CD4-positive, alpha-beta T cell (primary cell): ENCODE results near the gene KCNJ5. TPM values are rescaled to one million over a fixed set of nuclear protein-coding genes. Genes with fewer than 3 reads are reported as not detected.

Source experiments
- ATAC-seq: fragments of 200-7000 bp; cut with Tn5 transposase; one replicate; pipeline ENCODE4 v1.10.0; 2022; ENCODE audit warnings: mild to moderate bottlenecking; ENCODE audit not compliant: poor library complexity
- CTCF ChIA-PET: fragments of 350-600 bp; sonication (Branson Sonifier 250); formaldehyde crosslinking; loops from one replicate; lab custom pipeline; 2021; ENCODE audit warnings: antibody characterized with exemption, inconsistent platforms; lab: Charles Lee
- POLR2A ChIA-PET: fragments of 350-600 bp; sonication (Branson Sonifier 250); formaldehyde crosslinking; loops from one replicate; lab custom pipeline; 2021; ENCODE audit warnings: antibody characterized with exemption, inconsistent platforms; lab: Charles Lee
- DNase-seq, 14 experiments: peaks; one replicate each; pipeline ENCODE4 v3.0.0-alpha.2; 2013 to 2020; ENCODE audit warnings: mixed read lengths in 2 of 14
- H3K27ac ChIP-seq, 2 donors: one replicate each; pipeline versions ENCODE4 v1.5.1 to v1.7.0; 2013; ENCODE audit warnings: low read length in 2 of 2, low read depth in 1 of 2, mild to moderate bottlenecking in 1 of 2
- H3K27me3 ChIP-seq, 2 experiments: 1 replicate in 1 of 2; 2 replicates in 1 of 2; pipeline versions ENCODE4 v1.6.1 to v1.7.0; 2013; ENCODE audit warnings: low read length in 2 of 2, control low read depth in 1 of 2, mild to moderate bottlenecking in 1 of 2, moderate library complexity in 1 of 2; ENCODE audit not compliant: insufficient read depth in 2 of 2, control insufficient read depth in 1 of 2
- H3K36me3 ChIP-seq: one replicate; pipeline ENCODE4 v1.6.1; 2013; ENCODE audit warnings: low read length, control low read depth; ENCODE audit not compliant: insufficient read depth
- H3K4me1 ChIP-seq: one replicate; pipeline ENCODE4 v1.6.1; 2013; ENCODE audit warnings: low read length, control low read depth; ENCODE audit not compliant: insufficient read depth
- H3K4me3 ChIP-seq: one replicate; pipeline ENCODE4 v1.5.1; 2013; ENCODE audit warnings: mild to moderate bottlenecking, low read length, moderate library complexity
- H3K9me3 ChIP-seq, 2 experiments: 1 replicate in 1 of 2; 2 replicates in 1 of 2; pipeline versions ENCODE4 v1.6.1 to v1.7.0; 2013; ENCODE audit warnings: low read length in 2 of 2, mild to moderate bottlenecking in 2 of 2, control low read depth in 1 of 2, moderate library complexity in 1 of 2; ENCODE audit not compliant: control insufficient read depth in 1 of 2, insufficient read depth in 1 of 2
- H3K27ac Mint-ChIP-seq: one replicate; pipeline ENCODE4 v1.8.0; 2020; ENCODE audit warnings: mixed read lengths
- H3K27me3 Mint-ChIP-seq: one replicate; pipeline ENCODE4 v1.8.0; 2021; ENCODE audit warnings: mixed read lengths
- H3K36me3 Mint-ChIP-seq: one replicate; pipeline ENCODE4 v1.8.0; 2021; ENCODE audit warnings: low read depth, mixed read lengths
- H3K4me1 Mint-ChIP-seq: one replicate; pipeline ENCODE4 v1.8.0; 2021; ENCODE audit warnings: low read depth, mixed read lengths
- H3K4me3 Mint-ChIP-seq: one replicate; pipeline ENCODE4 v1.8.0; 2020; ENCODE audit warnings: mild to moderate bottlenecking, mixed read lengths
- H3K9me3 Mint-ChIP-seq: one replicate; pipeline ENCODE4 v1.8.0; 2020; ENCODE audit warnings: mixed read lengths
- CTCF ChIP-seq: fragments of 200-600 bp; IDR thresholded peaks from one replicate; pipeline ENCODE4 v1.8.0; 2022; ENCODE audit warnings: antibody characterized with exemption, mild to moderate bottlenecking
- intact Hi-C, 2 experiments: fragments of 100-400 bp; cut with DNase I in 1 of 2; cut with micrococcal nuclease in 1 of 2; formaldehyde crosslinking; loops; one replicate each; pipeline versions ENCODE4 v1.15.1 to v1.9.0; 2023 to 2025; cut with DNase I, micrococcal nuclease
- total RNA-seq, 174 experiments: library from RNA in 2 of 174; stranded (reverse) in 2 of 174; gene quantifications; one replicate each; pipeline ENCODE4 v1.2.3 and lab custom pipeline; 2021 to 2026

KCNJ5 gene
- total RNA-seq, 2 experiments from 2014 or later: 0.05 TPM; not detected in 1

GRCh38 chr11:128852327-128853023 lies 38.7 kb upstream of the KCNJ5 start:
- H3K9me3 ChIP-seq: no peaks in the 10 kb centered on the region
- peaks cover 10% of the 10 kb centered on the region for H3K4me1 Mint-ChIP-seq
- no peak for TF ChIP-seq CTCF
- ChIA-PET POLR2A (interaction anchor here (1.0 kb wide), 1 partner anchor 680 kb away, joined by 4 read pairs; no protein-coding TSS in a partner anchor), CTCF (no interaction called here)
- no peak overlapping the region for H3K27ac Mint-ChIP-seq
- H3K9me3 Mint-ChIP-seq: no peaks in the 10 kb centered on the region
- H3K36me3 ChIP-seq: no peaks in the 10 kb centered on the region
- no peak overlapping the region for H3K4me3 Mint-ChIP-seq
- no peak overlapping the region for H3K27ac ChIP-seq
- H3K36me3 Mint-ChIP-seq: no peaks in the 10 kb centered on the region
- H3K27me3 Mint-ChIP-seq: no peaks in the 10 kb centered on the region
- H3K4me1 ChIP-seq: peaks cover 6% of the 10 kb centered on the region
- no peaks in the 10 kb centered on the region for H3K27me3 ChIP-seq
- ATAC-seq: no peak
- DNase-seq: no peak
- intact Hi-C loops: loop anchor here in 1 of 2 experiments (5.0 kb wide), 2 partner anchors 70 to 570 kb away; no protein-coding TSS in a partner anchor
- H3K4me3 ChIP-seq: no peak overlapping the region

- Histone ChIP-seq H3K27ac (no peak overlapping the region), H3K4me3 (no peak overlapping the region), H3K9me3 (no peaks in the 10 kb centered on the region), H3K27me3 (no peaks in the 10 kb centered on the region), H3K4me1 (peaks cover 4% of the 10 kb centered on the region), H3K36me3 (no peaks in the 10 kb centered on the region)
- no peaks in the 10 kb centered on the region for H3K27me3 Mint-ChIP-seq
- peaks cover 8% of the 10 kb centered on the region for H3K4me1 Mint-ChIP-seq
- ChIA-PET CTCF (no interaction called here), POLR2A (no interaction called here)
- ATAC-seq: no peak
- no peak overlapping the region for H3K4me3 Mint-ChIP-seq
- no peak for DNase-seq
- no peak overlapping the region for H3K27ac Mint-ChIP-seq
- H3K9me3 Mint-ChIP-seq: no peaks in the 10 kb centered on the region
- TF ChIP-seq CTCF: no peak
- H3K36me3 Mint-ChIP-seq: no peaks in the 10 kb centered on the region
- intact Hi-C loops: loop anchor here in 1 of 2 experiments (5.0 kb wide), 2 partner anchors 71 to 571 kb away; no protein-coding TSS in a partner anchor
Measured at GRCh38 chr11:128853559-128853958, 37.6 kb upstream of the KCNJ5 start.

- intact Hi-C loops: loop anchor here in 1 of 2 experiments (5.0 kb wide), 2 partner anchors 73 to 573 kb away; no protein-coding TSS in a partner anchor
- no peak for TF ChIP-seq CTCF
- H3K27me3 ChIP-seq: no peaks in the 10 kb centered on the region
- POLR2A ChIA-PET: interaction anchor here (1.7 kb wide), 1 partner anchor 10 kb away, joined by 6 read pairs; no protein-coding TSS in a partner anchor
- no peak overlapping the region for H3K27ac Mint-ChIP-seq
- ATAC-seq (no peak), DNase-seq (no peak)
- H3K4me1 Mint-ChIP-seq: peaks cover 4% of the 10 kb centered on the region
- H3K4me1 ChIP-seq: peaks cover 4% of the 10 kb centered on the region
- no peaks in the 10 kb centered on the region for H3K27me3 Mint-ChIP-seq
- no peaks in the 10 kb centered on the region for H3K36me3 ChIP-seq
- H3K36me3 Mint-ChIP-seq: no peaks in the 10 kb centered on the region
- no peak overlapping the region for H3K4me3 Mint-ChIP-seq
- H3K4me3 ChIP-seq: no peak overlapping the region
- no peaks in the 10 kb centered on the region for H3K9me3 Mint-ChIP-seq
- CTCF ChIA-PET: interaction anchor here (1.3 to 1.4 kb wide), 2 partner anchors 13 to 697 kb away, joined by 3 to 4 read pairs; no protein-coding TSS in a partner anchor
- H3K9me3 ChIP-seq: no peaks in the 10 kb centered on the region
- no peak overlapping the region for H3K27ac ChIP-seq
Measured at GRCh38 chr11:128854841-128855240, 36.3 kb upstream of the KCNJ5 start.
